ENCODE measurements around the gene CYGB.

Gene CYGB

DNA sequence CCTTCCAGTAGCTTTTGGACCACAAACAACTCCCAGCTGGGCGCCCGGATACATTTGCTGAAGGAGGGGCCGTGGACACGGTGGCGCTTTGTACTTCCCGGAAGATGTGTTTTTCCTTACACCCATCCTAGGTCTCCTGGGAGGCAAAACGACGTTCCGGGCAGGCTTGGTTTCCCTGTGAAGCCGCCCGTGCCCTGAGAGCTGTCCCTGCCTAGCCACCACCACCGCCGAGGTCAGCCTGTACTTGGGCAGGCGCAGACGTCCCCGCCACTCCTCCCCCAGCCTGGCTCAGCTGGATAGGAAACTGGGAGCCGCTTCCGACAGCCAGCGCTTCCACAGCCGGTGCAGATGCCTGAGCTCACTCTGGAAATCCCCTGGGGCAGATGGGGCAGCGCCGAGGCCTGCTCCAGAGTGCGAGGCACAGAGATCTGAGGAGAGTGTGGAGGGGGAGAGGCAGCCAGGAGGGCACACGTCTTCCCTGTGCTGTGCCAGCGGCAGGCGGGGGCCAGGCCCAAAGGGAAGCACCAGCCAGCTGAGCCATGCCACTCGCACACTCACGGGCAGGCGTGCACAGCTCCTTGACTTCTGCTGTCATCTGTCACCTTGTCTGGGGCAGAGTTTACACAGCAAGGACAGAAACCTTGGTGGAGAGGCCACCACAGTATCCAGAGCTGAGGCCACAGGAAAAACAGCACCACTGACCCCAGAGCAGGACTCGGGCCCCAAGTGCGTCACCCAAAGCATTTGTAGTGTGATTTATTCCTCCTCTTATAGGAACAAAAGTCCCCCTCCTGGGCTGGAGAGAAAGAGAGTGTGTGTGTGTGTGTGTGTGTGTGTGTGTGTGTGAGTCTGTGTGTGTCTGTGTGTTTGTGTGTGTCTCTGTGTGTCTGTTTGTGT, 39.3 kb downstream of the CYGB start:
- DNase-seq = no peak

DNA sequence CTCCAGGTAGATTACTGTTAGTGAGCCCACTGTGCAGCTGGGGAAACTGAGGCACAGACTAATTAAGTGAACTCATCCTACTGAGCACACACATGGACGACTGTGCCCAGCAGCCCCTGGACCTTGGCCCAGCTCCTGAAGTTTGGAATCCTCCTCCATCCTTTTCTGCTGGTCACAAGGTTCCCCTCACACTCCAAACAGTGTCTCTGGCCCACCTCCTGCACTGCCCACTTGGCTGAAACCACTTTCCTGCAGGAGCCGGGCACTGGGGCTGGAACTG, 39.9 kb downstream of the CYGB start:
- DNase-seq = no peak

GRCh38 chr17:76496464-76496863, 41.0 kb downstream of the CYGB start:
- DNase-seq = no peak

- no peak for DNase-seq
Measured at GRCh38 chr17:76495663-76496400, 41.7 kb downstream of the CYGB start.

DNA sequence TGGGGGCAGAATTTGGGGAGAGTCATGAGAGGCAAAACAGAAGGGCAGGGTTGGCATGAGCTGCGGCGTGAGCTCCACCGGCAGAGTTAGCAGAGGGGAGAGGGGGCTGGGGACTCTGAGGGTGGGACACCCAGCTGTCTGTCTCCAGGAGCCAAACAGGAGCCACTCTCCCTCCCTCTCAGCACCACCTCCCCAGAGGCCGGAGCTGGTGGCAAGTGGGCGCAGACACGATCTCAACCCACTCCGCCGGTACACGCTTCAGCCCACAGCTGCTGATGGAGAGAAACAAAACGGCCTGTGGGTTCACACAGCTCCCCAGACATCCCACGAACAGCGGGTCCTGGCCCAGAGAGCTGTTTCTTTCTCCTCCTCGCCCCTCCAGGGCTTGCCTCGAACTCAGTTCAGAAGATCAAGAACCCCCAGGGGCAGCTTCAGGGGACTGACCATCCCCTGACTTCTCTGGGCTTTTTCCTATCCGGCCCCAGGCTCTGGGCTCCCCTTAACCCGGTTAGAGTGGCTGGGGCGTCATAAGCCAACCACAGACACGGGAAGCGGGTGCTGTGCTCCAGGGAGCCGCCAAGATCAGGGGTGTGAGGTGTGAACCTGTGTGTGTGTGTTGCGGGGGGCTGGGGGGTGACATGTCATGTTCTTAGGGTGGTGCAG, 43.9 kb downstream of the CYGB start:
- no peak for DNase-seq

GRCh38 chr17:76492989-76493501, 44.5 kb downstream of the CYGB start:
- DNase-seq = peak; percentile 37

DNA sequence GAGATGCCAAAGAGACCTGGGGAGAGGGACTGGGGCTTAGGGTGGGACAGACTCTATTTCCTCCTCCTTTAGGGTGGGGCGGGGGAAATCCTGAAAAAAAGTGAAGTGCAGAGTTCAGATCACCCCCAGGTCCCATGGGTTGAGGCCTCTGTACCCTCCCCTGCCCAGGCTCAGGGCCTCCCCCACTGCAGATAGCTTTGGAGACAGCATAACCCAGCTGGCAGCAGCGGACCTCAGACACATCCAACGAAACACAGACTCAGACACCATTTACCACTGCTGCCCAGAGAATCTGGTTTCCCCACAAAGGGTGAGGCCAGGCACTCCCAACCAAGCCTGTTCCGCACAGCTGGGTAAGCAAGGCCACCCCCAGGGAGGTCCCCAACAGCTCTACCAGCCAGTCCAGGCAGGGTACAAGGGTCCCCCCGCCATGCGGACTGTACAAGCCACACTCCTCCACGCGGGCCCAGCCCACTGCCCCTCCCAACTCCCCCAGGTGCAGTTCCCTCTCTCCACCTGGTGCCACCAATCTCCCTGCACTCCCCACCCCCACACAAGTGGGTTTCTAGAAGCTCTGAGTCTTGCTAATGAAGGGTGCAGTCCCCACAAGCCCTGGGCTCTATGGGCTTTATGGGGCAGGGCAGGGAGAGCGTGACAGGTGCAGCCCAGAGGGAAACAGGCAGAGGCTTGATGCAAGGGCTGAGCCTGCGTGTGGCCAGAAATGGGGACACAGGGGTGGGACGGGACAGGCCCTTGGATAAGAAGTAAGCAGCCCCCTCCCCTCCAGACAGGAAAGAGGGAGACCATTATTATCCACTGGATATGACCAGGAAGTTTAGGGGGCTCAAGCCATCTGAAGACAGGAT, 45.2 kb downstream of the CYGB start:
- DNase-seq = no peak

GRCh38 chr17:76491271-76492122, 46.0 kb downstream of the CYGB start:
- DNase-seq = no peak

GRCh38 chr17:76490112-76490710, 47.3 kb downstream of the CYGB start:
- DNase-seq = no peak

DNA sequence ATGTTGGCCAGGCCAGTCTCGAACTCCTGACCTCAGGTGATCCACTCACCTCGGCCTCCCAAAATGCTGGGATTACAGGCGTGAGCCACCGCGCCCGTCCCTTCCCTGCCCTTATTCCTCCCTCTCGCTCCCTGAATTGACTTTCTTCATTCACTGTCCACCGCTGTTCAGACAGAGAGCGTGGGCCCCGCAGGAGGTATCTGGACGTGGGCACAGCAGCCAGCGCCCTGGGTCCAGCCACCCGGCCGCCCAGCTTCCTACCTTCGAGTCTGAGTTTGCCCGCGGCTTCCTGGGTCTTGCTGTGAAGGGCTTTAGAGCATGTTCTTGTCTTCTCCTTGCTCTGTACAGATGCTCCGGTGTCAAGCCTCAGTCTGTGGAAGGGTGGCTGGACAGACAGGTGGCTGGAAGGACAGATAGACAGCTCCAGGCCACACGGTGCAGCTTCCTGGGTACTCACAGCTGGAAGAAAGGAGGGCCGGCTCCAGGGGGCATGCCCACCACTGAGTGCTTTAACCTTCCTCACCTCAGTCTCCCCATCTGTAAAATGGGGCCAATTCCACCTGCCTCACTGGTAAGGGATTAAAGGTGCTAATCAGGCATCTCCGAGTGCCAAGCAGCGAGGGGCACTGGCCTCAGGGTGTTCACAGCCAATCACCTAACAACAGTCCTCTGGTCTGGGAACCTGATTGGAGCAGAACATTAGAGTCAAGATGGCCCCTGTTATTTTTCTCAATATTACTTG, 49.9 kb downstream of the CYGB start:
- DNase-seq = no peak

DNA sequence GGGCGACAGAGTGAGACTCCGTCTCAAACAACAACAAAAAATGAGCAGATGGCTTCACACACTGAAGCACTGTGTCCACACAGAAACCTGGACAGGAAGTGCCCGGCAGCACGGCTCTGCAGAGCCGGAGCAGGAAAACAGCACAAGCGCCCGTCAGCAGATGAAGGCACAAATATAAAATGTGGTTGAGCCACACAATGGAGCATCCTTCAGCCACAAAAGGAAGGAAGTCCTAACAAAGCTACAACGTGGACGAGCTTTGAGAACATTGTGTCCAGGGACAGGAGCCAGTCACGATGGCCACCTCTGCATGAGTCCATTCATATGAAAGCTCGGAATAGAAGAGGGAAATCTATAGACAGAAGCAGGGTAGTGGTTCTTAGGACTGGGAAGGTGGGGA, 51.9 kb downstream of the CYGB start:
- no peak for DNase-seq

- DNase-seq = no peak
Measured at GRCh38 chr17:76484228-76484725, 53.2 kb downstream of the CYGB start.

- DNase-seq = no peak
Measured at GRCh38 chr17:76481071-76481655, 56.3 kb downstream of the CYGB start.

DNA sequence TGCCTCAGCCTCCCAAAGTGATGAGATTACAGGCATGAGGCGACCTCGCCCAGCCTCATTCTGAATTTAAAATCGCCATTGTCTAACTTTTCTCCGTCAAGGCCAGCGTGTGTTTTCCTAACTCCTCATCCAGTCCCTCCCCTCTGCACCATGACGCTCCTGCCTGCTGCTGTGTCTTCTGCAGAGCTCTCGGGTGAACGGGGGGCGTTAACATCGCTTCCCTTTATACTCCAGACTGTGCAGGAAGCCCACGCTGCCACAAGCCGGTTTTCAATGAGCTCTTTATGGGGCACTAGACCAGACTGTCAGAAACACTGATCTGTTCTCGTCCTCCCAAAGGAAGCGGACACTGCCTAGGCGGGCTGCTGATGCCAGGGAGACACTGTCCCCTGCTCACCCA, 56.9 kb downstream of the CYGB start:
- no peak for DNase-seq

DNA sequence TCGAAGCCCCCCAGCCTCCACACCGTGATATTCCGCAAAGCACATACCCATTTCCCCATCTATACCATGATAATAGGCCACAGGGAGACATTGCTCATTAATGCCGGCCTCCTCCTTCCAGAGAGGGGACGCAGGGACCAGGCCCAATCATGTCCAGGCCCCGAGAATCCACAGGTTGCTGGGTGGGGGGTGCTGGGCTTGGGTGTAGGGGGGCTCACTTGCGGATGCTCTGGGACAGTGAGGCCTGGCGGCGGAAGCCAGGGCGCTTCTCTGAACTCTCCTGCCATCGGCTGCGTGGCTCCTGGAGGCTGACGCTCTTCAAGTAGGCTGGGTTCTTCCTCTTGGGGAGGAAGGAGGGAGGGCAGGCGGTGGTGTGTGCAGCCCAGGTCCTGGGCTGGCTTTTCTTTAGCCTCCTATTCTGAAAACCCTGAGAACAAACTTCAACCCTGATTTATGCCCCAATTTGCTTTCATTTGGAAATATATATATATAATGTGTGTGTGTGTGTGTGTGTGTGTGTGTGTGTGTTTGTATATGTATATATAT, 57.9 kb downstream of the CYGB start:
- no peak for DNase-seq

GRCh38 chr17:76478730-76479514, 58.6 kb downstream of the CYGB start:
- DNase-seq = no peak

DNA sequence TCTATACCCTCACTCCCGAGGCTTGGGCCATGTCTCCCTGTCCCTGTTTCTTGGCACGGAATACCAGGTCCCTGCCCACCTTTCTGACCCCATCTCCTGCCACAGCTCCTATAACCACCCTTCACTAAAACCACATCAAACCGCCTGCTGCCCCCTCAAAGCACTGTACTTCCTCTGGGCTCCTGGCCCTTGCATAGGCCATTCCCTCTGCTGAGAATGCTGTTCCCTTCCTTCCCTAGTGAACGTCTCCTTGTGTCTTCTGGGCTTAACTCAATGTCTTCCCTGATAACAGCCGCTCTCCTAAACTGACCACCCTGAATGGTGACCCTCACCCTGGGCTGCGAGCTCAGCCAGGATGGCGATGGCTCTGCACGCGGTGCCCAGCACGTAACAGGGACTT, 59.4 kb downstream of the CYGB start:
- DNase-seq = no peak

DNA sequence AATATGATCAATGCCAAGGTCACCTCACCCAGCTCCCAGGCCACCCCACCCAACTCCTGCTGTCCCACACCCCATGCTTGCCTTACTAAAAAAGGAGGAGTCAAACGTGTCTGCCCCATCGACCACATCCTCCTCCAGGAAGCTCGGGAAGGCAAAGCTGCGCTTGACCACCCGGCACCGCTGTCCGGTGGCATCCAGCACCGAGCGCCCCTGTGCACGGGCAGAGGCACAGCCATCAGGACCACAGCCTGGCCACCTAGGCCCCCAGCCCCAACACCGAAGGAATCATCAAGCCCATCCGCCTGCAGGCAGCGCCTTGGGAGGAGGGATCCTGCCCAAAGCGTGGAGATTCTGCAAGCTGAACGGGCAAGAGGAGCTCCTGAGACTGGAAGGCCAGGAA, 59.9 kb downstream of the CYGB start:
- no peak for DNase-seq
